Measurements from ENCODE around the gene CAMK1D. TPM values are rescaled to one million over a fixed set of nuclear protein-coding genes. Genes with fewer than 3 reads are reported as not detected.

Gene CAMK1D
- total and polyA plus RNA-seq, 2 experiments from 2014 or later: 2.0 to 3.8 TPM

- H3K4me1 ChIP-seq (ENCODE audit: low read depth): no peaks in the 10 kb centered on the region
- DNase-seq (ENCODE audit: low read depth in 1 of 2, low spot score in 1 of 2): no peak
- TF ChIP-seq, protein P1, sequence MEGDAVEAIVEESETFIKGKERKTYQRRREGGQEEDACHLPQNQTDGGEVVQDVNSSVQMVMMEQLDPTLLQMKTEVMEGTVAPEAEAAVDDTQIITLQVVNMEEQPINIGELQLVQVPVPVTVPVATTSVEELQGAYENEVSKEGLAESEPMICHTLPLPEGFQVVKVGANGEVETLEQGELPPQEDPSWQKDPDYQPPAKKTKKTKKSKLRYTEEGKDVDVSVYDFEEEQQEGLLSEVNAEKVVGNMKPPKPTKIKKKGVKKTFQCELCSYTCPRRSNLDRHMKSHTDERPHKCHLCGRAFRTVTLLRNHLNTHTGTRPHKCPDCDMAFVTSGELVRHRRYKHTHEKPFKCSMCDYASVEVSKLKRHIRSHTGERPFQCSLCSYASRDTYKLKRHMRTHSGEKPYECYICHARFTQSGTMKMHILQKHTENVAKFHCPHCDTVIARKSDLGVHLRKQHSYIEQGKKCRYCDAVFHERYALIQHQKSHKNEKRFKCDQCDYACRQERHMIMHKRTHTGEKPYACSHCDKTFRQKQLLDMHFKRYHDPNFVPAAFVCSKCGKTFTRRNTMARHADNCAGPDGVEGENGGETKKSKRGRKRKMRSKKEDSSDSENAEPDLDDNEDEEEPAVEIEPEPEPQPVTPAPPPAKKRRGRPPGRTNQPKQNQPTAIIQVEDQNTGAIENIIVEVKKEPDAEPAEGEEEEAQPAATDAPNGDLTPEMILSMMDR (IDR thresholded peaks at IDR 0.05; ENCODE audit: low read depth, low read length): no peak
- no peaks in the 10 kb centered on the region for H3K36me3 ChIP-seq
- H3K9me3 ChIP-seq (ENCODE audit: low read depth): no peaks in the 10 kb centered on the region
- no peaks in the 10 kb centered on the region for H3K27me3 ChIP-seq
- no peak overlapping the region for H3K27ac ChIP-seq
- H3K4me3 ChIP-seq: no peak overlapping the region
These were observed 482.7 kb downstream of the CAMK1D start for GRCh38 chr10:12832096-12832495.

GRCh38 chr10:12833451-12833850 lies 484.1 kb downstream of the CAMK1D start:
- H3K27me3 ChIP-seq: no peaks in the 10 kb centered on the region

DNA sequence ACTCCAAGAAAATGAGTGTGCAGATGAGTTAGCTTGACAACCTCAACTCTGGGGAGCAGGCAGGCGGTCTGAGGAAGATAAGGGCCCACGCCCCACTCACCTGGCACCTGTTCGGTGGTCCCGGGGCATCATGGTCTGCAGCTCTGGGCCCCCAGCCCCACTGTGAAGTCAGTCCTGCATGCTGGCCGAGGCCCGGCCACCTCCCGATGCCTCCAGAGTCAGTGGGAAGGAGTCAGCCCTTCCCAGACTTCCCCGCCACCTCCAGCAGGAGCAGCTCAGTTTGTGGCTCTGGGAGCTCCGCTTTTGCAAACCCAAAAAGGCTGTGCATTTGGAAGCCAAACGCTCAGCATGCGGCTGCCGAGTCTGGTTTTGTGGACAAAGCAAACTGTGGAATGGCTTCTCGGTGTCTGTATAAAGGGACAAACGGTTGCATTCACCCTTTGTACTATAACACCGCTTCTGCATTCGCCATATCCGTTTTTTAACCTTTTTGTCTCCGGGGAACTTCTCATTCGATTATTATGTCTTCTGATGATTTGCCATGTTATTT lies 484.8 kb downstream of the CAMK1D start:
- Histone ChIP-seq H3K4me1 (ENCODE audit: low read depth) (no peaks in the 10 kb centered on the region), H3K4me3 (no peak overlapping the region), H3K36me3 (no peaks in the 10 kb centered on the region), H3K27me3 (no peaks in the 10 kb centered on the region), H3K9me3 (ENCODE audit: low read depth) (no peaks in the 10 kb centered on the region), H3K27ac (no peak overlapping the region)
- TF ChIP-seq, protein P1 (IDR thresholded peaks at IDR 0.05; ENCODE audit: low read depth, low read length): no peak
- no peak for DNase-seq (ENCODE audit: low read depth in 1 of 2, low spot score in 1 of 2)

More at GRCh38 chr10:12833451-12833850, 484.1 kb downstream of the CAMK1D start:
- no peak for DNase-seq (ENCODE audit: low read depth in 1 of 2, low spot score in 1 of 2)
- TF ChIP-seq, protein P1 (IDR thresholded peaks at IDR 0.05; ENCODE audit: low read depth, low read length): no peak
- no peaks in the 10 kb centered on the region for H3K4me1 ChIP-seq (ENCODE audit: low read depth)
- H3K4me3 ChIP-seq: no peak overlapping the region
- no peaks in the 10 kb centered on the region for H3K9me3 ChIP-seq (ENCODE audit: low read depth)
- H3K27ac ChIP-seq: no peak overlapping the region
- H3K36me3 ChIP-seq: no peaks in the 10 kb centered on the region

DNA sequence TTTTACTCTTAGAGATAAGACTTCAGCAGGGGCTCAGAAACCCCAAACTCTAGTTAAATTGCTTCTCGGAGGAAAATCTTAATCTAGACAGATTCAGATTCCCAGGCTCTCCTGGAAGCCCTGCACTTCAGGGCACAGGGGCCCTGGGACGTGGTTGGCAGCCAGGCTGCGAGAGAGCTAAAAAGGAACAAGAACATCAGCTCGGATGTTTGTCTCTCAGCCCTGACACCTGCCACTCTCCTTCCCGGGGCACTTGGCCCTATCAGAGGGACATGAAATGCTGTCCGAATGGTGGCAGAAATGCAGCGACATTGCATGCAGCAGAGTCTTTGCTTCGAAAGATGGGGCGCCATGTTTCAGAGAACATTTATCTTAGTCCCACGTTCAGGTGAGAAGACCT lies 485.4 kb downstream of the CAMK1D start:
- Histone ChIP-seq H3K4me1 (ENCODE audit: low read depth) (no peaks in the 10 kb centered on the region), H3K4me3 (no peak overlapping the region), H3K27ac (no peak overlapping the region), H3K36me3 (no peaks in the 10 kb centered on the region), H3K9me3 (ENCODE audit: low read depth) (no peaks in the 10 kb centered on the region), H3K27me3 (no peaks in the 10 kb centered on the region)
- TF ChIP-seq, protein P1 (IDR thresholded peaks at IDR 0.05; ENCODE audit: low read depth, low read length): no peak
- DNase-seq (ENCODE audit: low read depth in 1 of 2, low spot score in 1 of 2): no peak

- H3K4me3 ChIP-seq: no peak overlapping the region
- no peaks in the 10 kb centered on the region for H3K27me3 ChIP-seq
- peak in 1 of 2 donors; percentile 67 for DNase-seq (ENCODE audit: low read depth in 1 of 2, low spot score in 1 of 2)
- no peaks in the 10 kb centered on the region for H3K9me3 ChIP-seq (ENCODE audit: low read depth)
- H3K36me3 ChIP-seq: no peaks in the 10 kb centered on the region
- peaks cover 7% of the 10 kb centered on the region for H3K4me1 ChIP-seq (ENCODE audit: low read depth)
- TF ChIP-seq, protein P1 (IDR thresholded peaks at IDR 0.05; ENCODE audit: low read depth, low read length): no peak
- no peak overlapping the region for H3K27ac ChIP-seq
These were observed 486.4 kb downstream of the CAMK1D start for GRCh38 chr10:12835709-12836108.

Measured in cardiac muscle cell (in vitro differentiated cells and primary cell).